CD4-positive, alpha-beta T cell treated with Interleukin-12 subunit alpha and Interleukin-12 subunit beta, for 1 hour (primary cell): ENCODE data around the gene FAM193A.
"Not testable (repeated sequence)": the region's sequence is repeated elsewhere in the genome, so short reads cannot be mapped to it uniquely, and the experiment has no call there.

Experiments
- DNase-seq: peaks from one replicate; pipeline ENCODE4 v3.0.0-alpha.2; 2020

The FAM193A gene

GRCh38 chr4:2514944-2515343, 21.5 kb upstream of the FAM193A start:
- DNase-seq = not testable (repeated sequence)

- no peak for DNase-seq
These were observed 20.5 kb upstream of the FAM193A start for GRCh38 chr4:2515830-2516550.

- DNase-seq = no peak
These were observed 19.8 kb upstream of the FAM193A start for GRCh38 chr4:2516635-2517034.

GRCh38 chr4:2526559-2526958, 9.9 kb upstream of the FAM193A start:
- DNase-seq = no peak

- DNase-seq = no peak
These were observed 1.5 kb upstream of the FAM193A start for GRCh38 chr4:2534904-2535375.

- peak; percentile 55 for DNase-seq
These were observed 863 bp upstream of the FAM193A start for GRCh38 chr4:2535376-2536192.

GRCh38 chr4:2537011-2537830, 774 bp downstream of the FAM193A start:
- peak; percentile 58 for DNase-seq

GRCh38 chr4:2543580-2544191, 7.2 kb downstream of the FAM193A start:
- not testable (repeated sequence) for DNase-seq

GRCh38 chr4:2545321-2546013, 9.0 kb downstream of the FAM193A start:
- DNase-seq = no peak

- no peak for DNase-seq
These were observed 9.9 kb downstream of the FAM193A start for GRCh38 chr4:2546286-2546823.

GRCh38 chr4:2546961-2547691, 10.7 kb downstream of the FAM193A start:
- DNase-seq = not testable (repeated sequence)

- DNase-seq = no peak
These were observed 14.7 kb downstream of the FAM193A start for GRCh38 chr4:2551118-2551517.

- DNase-seq = no peak
These were observed 16.4 kb downstream of the FAM193A start for GRCh38 chr4:2552806-2553205.

- DNase-seq = no peak
These were observed 21.9 kb downstream of the FAM193A start for GRCh38 chr4:2558301-2558700.

GRCh38 chr4:2560167-2560566, 23.7 kb downstream of the FAM193A start:
- no peak for DNase-seq

GRCh38 chr4:2565533-2565932, 29.1 kb downstream of the FAM193A start:
- DNase-seq = no peak

- no peak for DNase-seq
These were observed 33.6 kb downstream of the FAM193A start for GRCh38 chr4:2570036-2570435.

- DNase-seq = peak; percentile 52
These were observed 34.2 kb downstream of the FAM193A start for GRCh38 chr4:2570551-2571222.

- no peak for DNase-seq
These were observed 35.6 kb downstream of the FAM193A start for GRCh38 chr4:2572076-2572475.

GRCh38 chr4:2572866-2573265, 36.4 kb downstream of the FAM193A start:
- no peak for DNase-seq

GRCh38 chr4:2574009-2574408, 37.6 kb downstream of the FAM193A start:
- no peak for DNase-seq
